ENCODE results near the gene SCGB3A1.

The SCGB3A1 gene

DNA sequence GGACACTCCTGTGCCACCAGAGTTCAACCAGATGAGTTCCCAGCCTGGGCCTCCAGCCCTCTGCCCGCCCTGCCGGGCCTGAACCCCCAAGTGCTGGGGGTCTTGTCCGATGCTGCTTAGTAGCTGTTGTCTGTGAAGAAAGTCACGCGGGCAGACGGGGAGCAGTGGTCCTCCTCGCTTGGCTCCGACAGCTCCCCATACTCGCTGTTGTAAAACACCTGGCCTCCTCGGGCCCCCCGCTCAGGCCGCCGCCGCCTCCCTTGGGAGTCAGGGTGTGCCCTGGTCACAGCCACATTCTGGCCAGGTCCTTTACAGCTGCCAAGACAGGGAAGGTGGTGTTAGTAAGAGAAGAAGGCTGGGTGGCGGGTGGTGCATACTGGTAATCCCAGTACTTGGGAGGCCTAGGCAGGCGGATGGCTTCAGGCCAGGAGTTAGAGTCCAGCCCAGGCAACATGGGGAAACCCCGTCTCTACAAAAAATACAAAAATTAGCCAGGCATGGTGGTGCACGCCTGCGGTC is 11.8 kb upstream of the SCGB3A1 start:
- DNase-seq, result no peak

DNA sequence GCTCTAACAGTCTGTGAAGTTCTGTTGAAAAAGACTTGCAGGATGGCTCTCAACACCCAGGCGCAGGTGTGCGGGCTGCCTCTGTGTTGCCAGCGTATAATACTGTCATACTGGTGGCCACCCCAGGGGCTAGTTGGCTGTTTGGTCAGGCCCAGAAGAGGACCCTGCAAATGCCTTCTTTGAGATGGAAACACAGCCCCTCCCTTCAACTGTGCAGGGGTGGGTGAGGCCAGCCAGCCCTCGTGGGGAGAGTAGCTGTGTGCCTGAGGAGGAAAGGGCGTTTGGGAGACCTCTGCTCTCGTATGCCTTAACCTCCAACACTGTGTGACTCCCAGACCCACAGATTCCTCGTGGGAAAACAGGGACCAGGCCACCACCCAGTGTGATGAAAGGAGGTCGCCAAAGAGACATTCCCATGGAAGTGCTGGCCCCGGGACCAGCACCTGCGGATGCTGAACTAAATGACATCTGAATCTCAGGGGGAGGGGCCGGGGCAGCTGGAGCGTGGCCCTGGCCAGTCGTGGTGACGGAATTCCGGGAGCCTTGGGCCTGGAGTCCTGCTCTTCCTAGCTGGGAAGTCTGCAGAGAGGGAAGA is 11.3 kb upstream of the SCGB3A1 start:
- DNase-seq, result no peak

DNA sequence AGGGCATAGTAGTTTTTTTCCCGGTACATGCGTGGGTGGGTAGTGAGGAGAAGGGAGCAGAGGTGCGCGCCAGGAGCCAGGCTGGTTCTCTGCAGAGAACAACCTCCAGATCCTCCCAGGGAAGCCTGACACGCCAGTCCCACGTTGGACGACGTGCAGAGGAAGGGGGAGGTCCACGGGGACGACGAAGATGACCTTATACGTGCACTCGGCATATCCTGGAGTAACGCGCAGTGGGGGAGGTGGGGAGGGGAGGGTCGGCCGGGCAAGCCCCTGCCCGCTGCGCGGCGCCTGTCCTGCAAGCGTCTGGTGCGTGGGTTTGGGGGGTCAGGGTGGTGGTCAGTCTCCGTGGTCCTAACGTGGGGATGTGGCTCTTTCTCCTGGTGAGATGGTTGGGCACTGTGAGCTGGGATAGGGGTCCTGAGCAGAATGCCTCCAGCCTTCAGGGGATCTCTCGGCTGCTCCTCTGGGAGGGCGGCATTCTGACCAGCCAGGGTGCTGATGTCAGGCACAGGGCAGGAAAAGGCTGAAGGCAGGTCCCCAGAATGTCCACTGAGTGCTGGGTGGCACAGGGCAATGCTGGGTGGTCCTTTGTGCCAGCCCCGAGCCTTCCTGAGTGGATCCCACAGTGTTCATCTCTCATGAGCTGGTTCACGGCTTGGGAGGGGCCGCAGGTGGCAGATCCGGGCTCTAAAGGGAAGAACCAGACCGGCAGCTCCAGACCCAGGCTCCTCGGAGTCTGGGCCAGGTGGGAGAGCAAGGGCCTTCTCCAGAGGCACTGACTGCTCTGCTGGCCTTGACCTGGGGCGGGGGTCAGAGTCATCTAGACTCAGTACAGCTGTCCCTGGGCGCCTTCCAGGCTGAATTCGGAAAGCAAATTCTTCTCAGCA is 10.5 kb upstream of the SCGB3A1 start:
- DNase-seq, result no peak

DNA sequence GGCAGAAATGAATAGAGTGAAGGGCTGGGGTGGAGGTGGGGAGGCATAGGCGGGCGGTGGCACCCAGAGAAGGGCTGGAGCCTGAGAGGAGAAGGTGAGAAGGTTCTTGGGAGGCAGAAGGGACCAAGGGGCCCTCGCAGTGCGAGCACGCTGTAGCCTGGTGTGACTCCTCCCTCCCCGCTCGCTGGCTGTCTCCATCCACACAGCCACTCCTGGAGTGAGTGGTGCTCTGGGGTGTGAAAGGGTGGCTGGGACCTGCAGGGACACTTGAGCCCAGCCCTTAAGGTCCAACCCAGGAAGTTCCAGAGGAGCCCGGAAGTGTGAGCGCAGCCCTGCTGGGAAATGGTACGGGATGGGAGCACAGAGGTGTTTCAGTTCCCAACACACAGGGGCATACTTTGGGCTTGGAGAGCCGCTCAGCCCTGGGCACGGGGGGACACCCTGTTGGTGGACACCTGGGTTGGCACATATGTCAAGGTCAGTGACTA is 9.3 kb upstream of the SCGB3A1 start:
- no peak for DNase-seq

DNA sequence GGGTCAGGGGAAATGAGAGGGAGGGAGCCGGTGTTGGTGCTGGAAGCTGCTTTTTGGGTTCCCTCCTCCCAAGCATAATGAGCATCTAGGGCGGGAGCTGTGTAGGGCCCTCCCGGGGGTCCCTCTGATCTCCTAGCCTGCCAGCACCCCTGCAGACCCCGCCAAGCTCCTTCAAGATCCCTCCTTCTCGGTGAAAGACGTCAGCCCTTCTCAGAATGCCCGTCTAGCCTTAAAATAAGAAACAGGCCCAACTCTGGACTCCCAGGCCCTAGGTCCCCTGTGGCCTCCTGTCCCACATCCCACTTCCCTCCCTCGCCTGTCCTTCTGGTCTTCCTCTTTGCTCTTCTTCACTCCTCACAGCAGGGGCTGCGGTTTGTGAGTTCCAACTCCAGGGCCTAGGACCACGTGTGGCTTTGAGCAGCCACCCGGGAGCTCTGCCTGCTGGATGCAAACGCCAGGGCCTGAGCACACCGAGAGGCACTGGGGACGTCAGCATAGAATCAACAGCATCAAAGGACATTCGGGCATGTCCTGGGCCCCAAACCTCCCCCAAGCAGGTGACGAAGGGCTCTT is 8.8 kb upstream of the SCGB3A1 start:
- no peak for DNase-seq

DNA sequence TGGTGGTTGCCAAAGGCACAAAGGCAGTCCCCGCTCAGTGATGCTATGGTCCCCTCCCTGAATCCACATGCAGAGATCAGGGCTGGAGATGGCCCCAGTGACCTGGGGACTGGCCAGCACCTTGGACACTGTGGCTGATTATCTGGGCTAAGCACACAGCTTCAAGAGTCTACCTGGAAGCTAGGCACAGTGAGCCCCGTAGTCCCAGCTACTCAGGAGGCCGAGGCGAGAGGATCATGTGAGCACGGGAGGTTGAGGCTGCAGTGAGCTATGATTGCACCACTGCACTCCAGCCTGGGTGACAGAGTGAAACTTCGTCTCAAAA is 8.3 kb upstream of the SCGB3A1 start:
- DNase-seq, result no peak

DNA sequence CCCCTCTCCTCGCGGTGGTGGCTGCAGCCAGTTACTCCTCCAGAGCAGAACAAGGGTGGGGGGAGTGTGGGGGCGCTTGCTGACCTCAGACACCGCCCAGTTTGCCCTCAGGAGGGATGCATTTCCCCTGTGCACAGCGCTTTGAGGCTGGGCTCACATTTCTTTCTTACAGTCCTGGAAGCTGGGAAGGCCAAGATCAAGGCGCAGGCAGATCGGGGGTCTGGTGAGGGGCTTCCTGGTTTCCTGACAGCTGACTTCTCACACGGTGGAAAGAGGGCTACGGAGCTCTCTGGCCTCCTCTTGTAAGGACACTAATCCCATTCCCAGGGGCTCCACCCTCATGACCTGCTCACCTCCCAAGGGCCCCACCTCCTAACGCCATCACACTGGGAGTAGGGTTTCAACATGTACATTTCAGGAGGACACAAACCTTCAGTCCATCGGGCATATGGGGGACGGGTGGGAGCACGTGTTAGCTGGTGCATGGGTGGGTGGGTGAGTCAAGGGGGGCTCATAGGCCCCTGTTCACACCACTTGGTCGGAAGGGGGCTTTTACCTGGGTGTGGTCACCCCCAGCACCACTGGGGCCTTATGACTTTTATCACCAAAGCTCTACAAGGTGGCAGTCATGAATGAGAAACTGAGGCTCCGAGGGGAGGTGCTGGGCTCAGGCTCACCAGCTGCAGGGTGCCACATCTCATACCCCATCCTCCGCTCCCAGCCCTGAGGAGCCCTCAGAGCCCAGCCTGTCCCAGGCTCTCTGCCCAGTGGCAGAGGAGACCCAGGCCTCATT is 7.7 kb upstream of the SCGB3A1 start:
- DNase-seq, result no peak

DNA sequence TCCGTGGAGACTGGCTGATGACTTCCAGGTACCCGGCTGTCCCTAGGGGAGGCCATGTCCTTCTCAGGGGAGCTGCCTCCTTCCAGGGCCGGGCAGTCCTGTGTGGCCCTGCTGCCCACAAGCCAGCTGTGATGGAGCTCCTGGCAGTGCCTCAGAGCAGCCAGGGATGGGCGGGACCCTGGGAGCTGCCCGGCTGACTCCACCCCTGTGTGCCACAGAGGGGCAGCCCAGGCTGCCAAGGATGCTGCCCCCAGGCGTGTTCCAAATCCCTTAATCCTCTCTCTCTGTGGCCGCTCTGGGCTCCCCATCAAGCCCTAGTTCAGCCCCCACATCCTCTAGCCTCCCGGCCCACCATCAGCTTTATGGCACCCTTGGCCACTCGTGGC is 7.0 kb upstream of the SCGB3A1 start:
- peak; percentile 22 for DNase-seq

DNA sequence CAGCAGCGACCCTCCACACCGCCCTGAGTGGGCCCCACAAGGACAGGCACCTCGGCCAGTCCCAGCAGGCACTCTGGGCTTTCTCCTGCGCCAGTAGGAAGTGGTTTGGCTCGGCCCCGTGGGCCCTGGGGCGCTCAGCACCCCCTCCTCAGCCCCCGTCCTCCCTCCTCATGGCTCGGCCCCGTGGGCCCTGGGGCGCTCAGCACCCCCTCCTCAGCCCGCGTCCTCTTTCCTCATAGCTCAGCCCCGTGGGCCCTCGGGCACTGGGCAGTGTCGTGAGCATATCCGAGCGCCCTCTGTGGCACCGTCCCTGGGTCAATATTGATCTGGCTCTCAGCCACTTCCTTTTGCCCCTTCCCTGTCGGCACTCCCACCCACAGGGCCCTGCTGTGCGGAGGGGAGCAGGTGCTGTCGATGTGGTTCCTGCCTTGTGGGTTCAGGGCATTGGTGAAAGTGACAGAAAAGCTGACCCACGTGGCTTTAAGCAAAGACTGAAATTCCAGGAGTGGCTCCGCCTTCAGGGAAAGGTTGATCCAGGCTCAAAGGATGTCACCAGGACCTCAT is 5.5 kb upstream of the SCGB3A1 start:
- DNase-seq, result no peak

DNA sequence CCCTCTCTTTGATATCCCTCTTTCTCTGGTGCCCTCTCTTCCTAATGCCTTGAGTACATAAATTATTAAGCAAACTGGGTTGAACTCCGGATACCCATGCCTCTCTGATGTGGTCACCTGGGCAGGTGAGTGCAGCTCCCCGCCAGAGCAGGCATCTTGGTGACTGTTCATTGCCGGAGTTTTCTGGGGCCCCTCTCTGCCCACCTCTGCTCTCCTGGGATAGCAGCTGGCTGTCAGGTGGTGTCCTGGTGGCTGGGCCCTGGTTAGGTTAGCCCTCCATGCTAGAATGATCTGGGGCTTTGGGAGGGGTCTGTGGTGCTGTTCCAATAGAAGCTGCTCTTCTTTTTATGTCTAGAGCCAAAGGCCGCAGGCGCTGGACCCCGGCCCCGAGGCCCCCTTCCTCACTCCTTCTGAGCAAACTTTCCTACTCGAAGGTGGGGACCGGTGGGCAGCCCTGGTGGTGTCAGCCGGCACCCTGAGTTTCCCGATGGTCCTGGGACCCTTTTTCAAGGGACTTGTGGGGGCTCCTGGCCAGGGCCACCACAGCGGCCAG is 4.9 kb upstream of the SCGB3A1 start:
- DNase-seq, result no peak

DNA sequence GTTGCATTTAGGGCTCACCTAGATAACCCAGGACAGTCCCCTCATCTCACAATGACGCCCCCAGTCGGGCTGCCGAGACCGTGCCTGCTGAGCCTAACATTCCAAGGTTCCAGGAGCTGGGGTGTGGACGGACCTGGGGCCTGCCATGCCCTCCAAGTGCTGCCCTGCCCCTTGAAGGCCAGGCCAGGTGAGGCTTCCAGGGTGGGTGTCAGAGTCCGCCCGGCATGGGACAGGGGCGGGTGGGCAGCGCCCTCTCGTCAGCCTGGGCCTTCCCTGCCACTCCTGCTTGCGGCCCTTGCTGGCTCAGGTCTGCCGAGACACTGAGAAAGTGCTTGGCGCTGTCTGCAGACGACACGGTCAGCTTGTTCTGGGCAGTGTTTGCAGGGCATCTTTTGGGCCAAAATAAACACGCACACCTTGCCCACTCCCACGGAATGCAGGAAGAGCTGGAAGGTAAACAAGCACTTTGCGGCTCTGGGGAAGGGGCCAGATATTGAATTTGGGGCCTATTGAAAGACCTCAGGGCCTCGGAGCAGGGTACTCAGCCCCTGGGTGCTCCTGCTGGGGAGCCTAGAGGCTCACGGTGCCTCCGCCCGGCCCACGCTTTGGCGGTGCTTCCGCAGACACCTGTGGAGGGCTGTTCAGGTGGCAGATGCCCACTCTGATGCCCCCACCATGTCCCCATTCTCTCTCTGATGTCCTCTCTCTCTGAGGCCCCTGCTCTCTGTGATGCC is 4.2 kb upstream of the SCGB3A1 start:
- no peak for DNase-seq

DNA sequence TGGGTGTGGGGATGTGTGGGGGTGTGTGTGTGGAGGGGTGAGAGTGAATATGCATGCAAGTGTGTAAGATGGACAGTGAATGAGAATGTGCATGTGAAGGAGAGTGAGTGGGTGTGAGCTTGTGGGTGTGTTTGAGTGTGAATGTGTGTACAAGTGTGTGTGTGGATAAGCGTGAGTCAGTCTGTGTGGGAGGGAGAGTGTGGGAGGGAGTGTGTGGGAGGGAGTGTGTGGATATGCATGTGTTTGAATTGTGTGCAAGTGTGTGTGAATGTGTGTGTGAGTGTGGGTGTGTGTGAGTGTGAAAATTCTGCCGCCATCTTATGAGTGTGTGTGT is 3.7 kb upstream of the SCGB3A1 start:
- no peak for DNase-seq

DNA sequence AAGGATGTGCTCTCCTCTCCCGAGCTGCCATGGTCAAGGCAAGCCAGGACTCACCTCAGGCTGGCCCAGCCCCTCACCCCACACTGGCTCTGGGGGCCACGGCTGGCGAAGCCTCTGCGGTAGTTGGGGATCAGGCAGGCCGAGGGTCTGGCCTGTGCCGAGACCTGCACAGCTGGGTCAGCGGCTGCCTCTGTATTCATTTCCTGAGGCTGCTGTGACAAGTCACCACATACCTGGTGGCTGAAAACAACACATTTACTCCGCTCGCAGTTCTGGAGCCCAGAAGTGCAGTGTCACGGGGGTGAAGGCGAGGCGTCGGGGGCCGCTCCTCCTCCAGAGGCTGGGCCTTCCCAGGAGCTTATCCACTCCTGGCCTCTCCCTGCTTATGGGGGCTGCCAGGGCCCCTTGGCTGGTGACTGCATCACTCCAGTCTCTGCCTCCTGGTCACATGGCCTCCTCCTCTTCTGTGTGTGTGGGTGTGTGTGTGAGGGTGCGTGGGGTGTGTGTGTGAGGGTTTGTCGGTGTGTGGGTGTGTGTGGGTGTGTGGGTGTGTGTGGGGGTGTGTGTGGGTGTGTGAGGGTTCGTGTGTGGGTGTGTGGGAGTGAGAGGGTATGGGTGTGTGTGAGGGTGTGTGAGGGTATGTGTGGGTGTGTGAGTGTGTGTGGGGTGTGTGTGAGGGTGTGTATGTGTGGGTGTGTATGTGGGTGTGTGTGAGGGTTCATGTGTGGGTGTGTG is 3.2 kb upstream of the SCGB3A1 start:
- DNase-seq, result no peak

DNA sequence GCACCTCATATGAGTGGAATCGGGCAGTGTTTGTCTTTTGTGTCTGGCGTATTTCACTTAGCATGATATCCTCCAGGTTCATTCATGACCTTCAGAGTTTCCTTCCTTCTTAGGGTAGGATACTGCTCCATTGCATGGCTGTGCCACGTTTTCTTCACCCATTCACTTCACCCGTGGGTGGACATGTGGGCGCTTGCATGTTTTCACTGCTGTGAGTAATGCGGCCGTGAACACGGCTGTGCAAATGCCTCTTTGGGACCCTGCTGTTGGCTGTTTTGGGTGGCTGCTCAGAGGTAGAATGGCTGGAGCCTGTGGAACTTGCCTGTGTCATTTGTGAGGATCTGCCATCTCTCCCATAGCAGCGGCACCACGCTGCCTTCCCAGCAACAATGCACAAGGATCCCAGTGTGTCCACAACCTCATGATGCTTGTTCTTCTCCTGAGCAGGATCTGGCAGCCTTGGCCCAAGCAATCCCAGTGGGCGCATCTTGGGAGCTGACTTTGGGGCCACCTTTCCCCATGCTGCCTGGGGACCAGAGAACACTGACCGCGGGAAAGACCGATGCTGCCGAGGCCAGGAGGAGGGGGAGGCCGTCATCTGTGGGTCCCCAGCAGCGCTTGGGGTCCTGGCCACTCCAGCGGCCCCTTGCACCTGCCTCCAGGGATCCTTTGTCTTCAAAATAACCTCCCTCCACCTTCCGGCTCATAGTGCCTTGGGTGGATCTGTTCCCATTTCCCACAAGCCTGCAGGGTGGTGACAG is 2.3 kb upstream of the SCGB3A1 start:
- DNase-seq, result no peak

DNA sequence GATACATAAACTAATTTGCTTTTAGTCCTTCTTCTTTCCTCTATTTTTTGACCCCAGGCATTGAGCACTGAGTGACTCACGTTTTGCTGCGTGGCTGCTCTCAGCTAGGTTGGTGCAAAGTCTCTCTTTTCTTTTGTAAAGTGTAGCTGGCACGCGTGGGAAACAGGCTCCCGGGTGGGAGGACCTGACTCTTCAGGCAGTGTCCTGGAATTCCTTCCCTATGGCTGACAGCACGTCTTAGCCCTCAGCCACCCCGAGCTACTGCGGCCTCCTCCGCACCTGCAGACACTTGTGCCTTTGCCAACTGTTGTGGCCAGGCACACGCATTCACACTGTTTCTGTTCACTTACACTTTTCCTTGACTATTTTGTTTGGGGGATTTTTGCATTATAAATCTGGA is 877 bp upstream of the SCGB3A1 start:
- no peak for DNase-seq

DNA sequence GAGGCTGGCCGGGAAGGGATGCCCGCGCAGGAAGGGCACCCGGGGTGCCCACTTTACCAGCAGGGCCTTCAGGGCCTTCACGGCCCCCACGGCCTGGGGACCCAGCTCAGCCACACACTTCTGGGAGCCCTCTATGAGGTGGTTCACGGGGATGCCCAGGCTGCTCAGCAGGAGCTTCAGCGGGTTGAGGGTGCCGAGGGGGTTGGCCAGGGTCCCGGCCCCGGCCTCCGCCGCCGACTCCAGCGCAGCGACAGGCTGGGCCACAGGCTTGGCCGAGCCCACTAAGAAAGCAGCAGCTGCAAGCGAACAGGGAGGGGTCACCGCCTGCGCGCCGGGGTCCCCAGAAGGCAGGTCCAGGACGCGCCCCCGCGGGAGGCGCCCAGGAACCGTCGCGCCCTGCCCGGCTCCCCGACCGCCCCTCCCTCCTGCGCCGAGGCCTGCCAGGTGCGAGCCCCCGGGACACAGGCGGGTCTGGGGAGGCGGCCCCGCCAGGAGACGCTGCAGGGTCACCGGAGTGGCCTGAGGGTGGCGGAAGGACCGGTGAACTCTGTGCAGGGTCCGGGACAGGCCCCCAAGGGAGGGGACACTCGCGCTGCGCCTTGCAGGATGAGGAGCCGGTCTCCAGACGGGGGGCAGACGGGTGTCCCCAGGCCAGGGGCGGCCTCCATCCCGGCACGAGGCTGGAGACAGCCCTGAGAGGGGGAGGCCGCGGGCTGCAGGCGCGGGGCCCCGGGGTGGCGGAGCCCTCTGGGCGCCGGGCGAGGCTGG is 572 bp downstream of the SCGB3A1 start:
- DNase-seq, result no peak

DNA sequence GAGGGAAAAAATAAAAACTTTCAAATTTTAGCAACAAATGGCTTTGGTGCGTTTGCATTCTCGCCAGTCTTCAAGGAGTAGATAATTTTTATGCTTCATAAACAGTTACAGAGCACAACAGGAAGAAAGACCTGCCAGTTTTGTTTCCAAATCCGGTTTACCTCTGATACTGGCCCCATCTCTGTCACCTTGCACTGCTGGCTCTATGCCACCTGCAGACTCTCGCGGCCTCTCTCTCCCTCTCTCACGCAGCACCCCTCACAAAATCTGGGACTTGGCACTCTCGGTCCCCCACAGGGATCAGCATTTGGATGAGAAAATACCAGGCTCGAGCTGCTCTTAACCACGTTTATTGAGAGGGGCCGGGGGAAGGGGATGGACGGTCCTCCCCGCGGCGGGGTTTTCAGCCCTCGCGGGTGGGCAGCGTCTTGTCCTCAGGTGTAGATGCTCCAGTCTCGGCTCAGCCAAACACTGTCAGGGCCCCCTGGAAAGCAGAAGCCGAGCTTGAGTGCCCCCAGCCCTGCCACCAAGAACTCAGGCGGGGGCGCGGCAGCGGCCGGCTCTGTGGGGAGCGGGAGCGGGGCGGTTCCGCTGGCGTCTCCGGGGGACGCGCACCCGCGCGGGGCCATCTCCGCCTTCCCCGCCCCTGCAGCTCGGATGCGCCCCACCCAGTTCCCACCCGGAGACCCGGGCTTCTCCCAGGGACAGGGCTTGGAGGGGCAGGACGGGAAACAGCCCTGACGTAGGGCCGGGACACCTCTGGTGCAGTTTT is 1.3 kb downstream of the SCGB3A1 start:
- DNase-seq, result peak; percentile 26

DNA sequence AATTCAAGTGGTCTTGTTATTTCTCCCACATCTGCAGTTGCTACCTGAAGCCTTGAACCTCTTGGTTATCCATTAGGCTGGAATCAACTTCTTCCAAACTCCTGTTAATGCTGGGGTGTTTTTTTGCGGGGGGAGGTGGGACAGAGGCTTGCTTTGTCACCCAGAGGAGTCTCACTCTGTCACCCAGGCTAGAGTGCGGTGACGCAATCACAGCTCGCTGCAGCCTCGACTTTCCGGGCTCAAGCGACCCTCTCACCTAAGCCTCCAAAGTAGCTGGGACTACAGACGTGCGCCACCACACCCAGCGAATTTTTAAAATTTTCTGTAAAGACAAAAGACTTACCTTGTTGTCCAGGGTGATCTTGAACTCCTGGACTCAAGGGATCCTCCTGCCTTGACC is 4.4 kb downstream of the SCGB3A1 start:
- DNase-seq, result no peak

DNA sequence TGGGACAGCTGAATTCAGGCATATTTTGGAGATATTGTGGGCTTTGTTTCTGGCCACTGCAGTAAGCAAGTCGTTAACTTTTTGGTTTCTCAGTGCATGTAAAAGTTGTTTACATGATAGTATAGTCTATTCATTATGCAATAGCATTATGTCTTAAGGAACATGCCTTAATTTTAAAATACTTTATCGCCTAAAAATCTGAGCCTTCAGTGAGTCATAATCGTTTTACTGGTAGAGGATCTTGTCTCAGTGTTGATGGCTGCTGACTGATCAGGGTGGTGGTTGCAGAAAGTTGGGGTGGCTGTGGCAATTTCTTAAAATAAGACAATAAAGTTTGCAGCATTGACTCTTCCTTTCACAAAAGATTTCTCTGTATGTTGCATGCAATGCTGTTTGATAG is 5.1 kb downstream of the SCGB3A1 start:
- no peak for DNase-seq

Data from hematopoietic multipotent progenitor cell treated with erythropoietin and hydrocortisone succinate and interleukin-3 and kit ligand, for 6 days (in vitro differentiated cells).